ENCODE measurements around the gene DUSP1.

DUSP1 gene

GRCh38 chr5:172754596-172755356 lies 16.2 kb downstream of the DUSP1 start:
- peaks cover 6 to 12% of the 10 kb centered on the region in 2 donors for H3K4me1 Mint-ChIP-seq
- DNase-seq: no peak
- H3K9me3 Mint-ChIP-seq: no peaks in the 10 kb centered on the region
- no peak overlapping the region for H3K4me3 Mint-ChIP-seq
- no peaks in the 10 kb centered on the region for H3K36me3 Mint-ChIP-seq
- H3K27ac Mint-ChIP-seq: no peak overlapping the region
- no peak for ATAC-seq (replicated peaks)
- peaks cover 0 to 5% of the 10 kb centered on the region in 2 donors for H3K27me3 Mint-ChIP-seq

GRCh38 chr5:172753101-172753500 lies 17.9 kb downstream of the DUSP1 start:
- Mint-ChIP-seq H3K4me1 (peaks cover 6 to 12% of the 10 kb centered on the region in 2 donors), H3K9me3 (no peaks in the 10 kb centered on the region), H3K27me3 (peaks cover 0 to 5% of the 10 kb centered on the region in 2 donors), H3K4me3 (no peak overlapping the region), H3K27ac (no peak overlapping the region), H3K36me3 (no peaks in the 10 kb centered on the region)
- no peak for ATAC-seq (replicated peaks)
- no peak for DNase-seq

- Mint-ChIP-seq H3K9me3 (peaks cover 0 to 4% of the 10 kb centered on the region in 2 donors), H3K36me3 (peaks cover 0 to 3% of the 10 kb centered on the region in 2 donors), H3K27ac (no peak overlapping the region), H3K27me3 (peaks cover 0 to 5% of the 10 kb centered on the region in 2 donors), H3K4me1 (peaks cover 6 to 12% of the 10 kb centered on the region in 2 donors), H3K4me3 (no peak overlapping the region)
- no peak for DNase-seq
- ATAC-seq (replicated peaks): peak in 1 of 2 donors; percentile 10
These were observed 19.1 kb downstream of the DUSP1 start for GRCh38 chr5:172751761-172752510.

- peaks cover 0 to 4% of the 10 kb centered on the region in 2 donors for H3K9me3 Mint-ChIP-seq
- H3K4me1 Mint-ChIP-seq: peaks cover 6 to 12% of the 10 kb centered on the region in 2 donors
- no peak for ATAC-seq (replicated peaks)
- no peak overlapping the region for H3K4me3 Mint-ChIP-seq
- no peak overlapping the region for H3K27ac Mint-ChIP-seq
- peaks cover 0 to 5% of the 10 kb centered on the region in 2 donors for H3K27me3 Mint-ChIP-seq
- DNase-seq: no peak
- peaks cover 0 to 3% of the 10 kb centered on the region in 2 donors for H3K36me3 Mint-ChIP-seq
These were observed 20.9 kb downstream of the DUSP1 start for GRCh38 chr5:172749881-172750633.

- no peak overlapping the region for H3K4me3 Mint-ChIP-seq
- no peak for ATAC-seq (replicated peaks)
- H3K4me1 Mint-ChIP-seq: peaks cover 10 to 18% of the 10 kb centered on the region in 2 donors
- no peak overlapping the region for H3K27ac Mint-ChIP-seq
- peaks cover 0 to 3% of the 10 kb centered on the region in 2 donors for H3K36me3 Mint-ChIP-seq
- H3K9me3 Mint-ChIP-seq: peaks cover 0 to 4% of the 10 kb centered on the region in 2 donors
- H3K27me3 Mint-ChIP-seq: peaks cover 0 to 5% of the 10 kb centered on the region in 2 donors
- DNase-seq: no peak
These were observed 21.9 kb downstream of the DUSP1 start for GRCh38 chr5:172749076-172749475.

GRCh38 chr5:172748341-172748843 lies 22.6 kb downstream of the DUSP1 start:
- peaks cover 0 to 4% of the 10 kb centered on the region in 2 donors for H3K9me3 Mint-ChIP-seq

GRCh38 chr5:172747471-172747870 lies 23.5 kb downstream of the DUSP1 start:
- H3K9me3 Mint-ChIP-seq: peaks cover 0 to 4% of the 10 kb centered on the region in 2 donors
- no peak for DNase-seq
- no peak overlapping the region for H3K27ac Mint-ChIP-seq
- no peak for ATAC-seq (replicated peaks)
- peaks cover 0 to 3% of the 10 kb centered on the region in 2 donors for H3K36me3 Mint-ChIP-seq
- H3K4me1 Mint-ChIP-seq: peaks cover 10 to 18% of the 10 kb centered on the region in 2 donors
- H3K27me3 Mint-ChIP-seq: peaks cover 0 to 5% of the 10 kb centered on the region in 2 donors
- H3K4me3 Mint-ChIP-seq: no peak overlapping the region

More at GRCh38 chr5:172748341-172748843, 22.6 kb downstream of the DUSP1 start:
- Mint-ChIP-seq H3K27me3 (peaks cover 0 to 5% of the 10 kb centered on the region in 2 donors), H3K36me3 (peaks cover 0 to 3% of the 10 kb centered on the region in 2 donors), H3K4me1 (peaks cover 10 to 18% of the 10 kb centered on the region in 2 donors), H3K27ac (no peak overlapping the region), H3K4me3 (no peak overlapping the region)
- DNase-seq: no peak
- ATAC-seq (replicated peaks): no peak

- no peak overlapping the region for H3K4me3 Mint-ChIP-seq
- H3K27me3 Mint-ChIP-seq: peaks cover 0 to 5% of the 10 kb centered on the region in 2 donors
- DNase-seq (no peak), ATAC-seq (replicated peaks) (no peak)
- H3K36me3 Mint-ChIP-seq: peaks cover 0 to 3% of the 10 kb centered on the region in 2 donors
- peaks cover 13 to 22% of the 10 kb centered on the region in 2 donors for H3K4me1 Mint-ChIP-seq
- H3K27ac Mint-ChIP-seq: no peak overlapping the region
- peaks cover 0 to 4% of the 10 kb centered on the region in 2 donors for H3K9me3 Mint-ChIP-seq
These were observed 24.3 kb downstream of the DUSP1 start for GRCh38 chr5:172746725-172747124.

- peaks cover 0 to 6% of the 10 kb centered on the region in 2 donors for H3K9me3 Mint-ChIP-seq
- H3K4me1 Mint-ChIP-seq: peaks cover 11 to 24% of the 10 kb centered on the region in 2 donors
- H3K36me3 Mint-ChIP-seq: peaks cover 0 to 5% of the 10 kb centered on the region in 2 donors
- DNase-seq (no peak), ATAC-seq (replicated peaks) (no peak)
- peaks cover 0 to 5% of the 10 kb centered on the region in 2 donors for H3K27me3 Mint-ChIP-seq
- H3K4me3 Mint-ChIP-seq: no peak overlapping the region
- no peak overlapping the region for H3K27ac Mint-ChIP-seq
These were observed 25.2 kb downstream of the DUSP1 start for GRCh38 chr5:172745838-172746237.

GRCh38 chr5:172745406-172745805 lies 25.6 kb downstream of the DUSP1 start:
- H3K27ac Mint-ChIP-seq: no peak overlapping the region
- peaks cover 0 to 5% of the 10 kb centered on the region in 2 donors for H3K27me3 Mint-ChIP-seq
- H3K4me3 Mint-ChIP-seq: no peak overlapping the region
- peaks cover 0 to 6% of the 10 kb centered on the region in 2 donors for H3K9me3 Mint-ChIP-seq
- H3K4me1 Mint-ChIP-seq: peaks cover 11 to 20% of the 10 kb centered on the region in 2 donors
- peaks cover 0 to 5% of the 10 kb centered on the region in 2 donors for H3K36me3 Mint-ChIP-seq
- DNase-seq: no peak
- no peak for ATAC-seq (replicated peaks)

- Mint-ChIP-seq H3K27me3 (no peaks in the 10 kb centered on the region), H3K9me3 (peaks cover 0 to 8% of the 10 kb centered on the region in 2 donors), H3K36me3 (peaks cover 0 to 5% of the 10 kb centered on the region in 2 donors), H3K27ac (no peak overlapping the region), H3K4me1 (peaks cover 11 to 20% of the 10 kb centered on the region in 2 donors), H3K4me3 (no peak overlapping the region)
- DNase-seq: no peak
- peak in 1 of 2 donors; percentile 27 for ATAC-seq (replicated peaks)
These were observed 26.6 kb downstream of the DUSP1 start for GRCh38 chr5:172744123-172745104.

GRCh38 chr5:172743112-172743959 lies 27.7 kb downstream of the DUSP1 start:
- Mint-ChIP-seq H3K27ac (peak overlapping the region; percentile 1), H3K4me1 (peaks cover 11 to 20% of the 10 kb centered on the region in 2 donors), H3K27me3 (no peaks in the 10 kb centered on the region), H3K9me3 (peaks cover 0 to 8% of the 10 kb centered on the region in 2 donors), H3K4me3 (no peak overlapping the region), H3K36me3 (peaks cover 0 to 5% of the 10 kb centered on the region in 2 donors)
- no peak for DNase-seq
- ATAC-seq (replicated peaks): no peak

Measured in stimulated activated naive B cell treated with anti-CD40 and anti-IgM and Interleukin-4, amounts not matched to agents 10 μg/mL and 1 μg/mL and 100 μg/mL, for 72 hours (primary cell).